WTC11 (cell line): ENCODE data around the gene PFN1. TPM values are rescaled to one million over a fixed set of nuclear protein-coding genes. Genes with fewer than 3 reads are reported as not detected.

Source experiments
- EMX1 ChIP-seq: fragments of 250-450 bp; sonication (Bioruptor Pico); IDR thresholded peaks from 2 replicates; pipeline ENCODE4 v1.8.0; 2021; ENCODE audit warnings: mild to moderate bottlenecking
- FOXJ3 ChIP-seq: sonication (generic); formaldehyde crosslinking; IDR thresholded peaks from 2 replicates; pipeline ENCODE4 v1.9.0; 2021; ENCODE audit warnings: missing genetic modification reagents, mild to moderate bottlenecking, borderline replicate concordance
- FOXK1 ChIP-seq: sonication (generic); formaldehyde crosslinking; IDR thresholded peaks from 2 replicates; pipeline ENCODE4 v1.8.0; 2022; ENCODE audit warnings: mild to moderate bottlenecking, moderate library complexity, missing genetic modification reagents
- GRHL2 ChIP-seq: fragments of 250-450 bp; sonication (Bioruptor Pico); IDR thresholded peaks from 2 replicates; pipeline ENCODE4 v1.8.0; 2022; ENCODE audit warnings: mild to moderate bottlenecking, moderate library complexity; ENCODE audit not compliant: insufficient replicate concordance, severe bottlenecking
- GTF2I ChIP-seq: fragments of 250-450 bp; sonication (Bioruptor Pico); conservative IDR thresholded peaks from 2 replicates; pipeline ENCODE4 v1.4.0; 2021; ENCODE audit warnings: mild to moderate bottlenecking
- NFATC4 ChIP-seq: fragments of 250-450 bp; sonication (Bioruptor Pico); IDR thresholded peaks from 2 replicates; pipeline ENCODE4 v1.9.0; 2021; ENCODE audit warnings: mild to moderate bottlenecking
- NFE2L1 ChIP-seq: sonication (generic); formaldehyde crosslinking; IDR thresholded peaks from 2 replicates; pipeline ENCODE4 v1.8.1; 2023; ENCODE audit warnings: missing genetic modification reagents
- PRRX2 ChIP-seq: fragments of 250-450 bp; sonication (Bioruptor Pico); IDR thresholded peaks from 2 replicates; pipeline ENCODE4 v1.8.0; 2021; ENCODE audit warnings: mild to moderate bottlenecking
- SP1 ChIP-seq: sonication (generic); formaldehyde crosslinking; conservative IDR thresholded peaks from 2 replicates; pipeline ENCODE4 v1.8.1; 2022; ENCODE audit warnings: missing genetic modification reagents
- TP53 ChIP-seq: sonication (generic); formaldehyde crosslinking; IDR thresholded peaks from 2 replicates; pipeline ENCODE4 v1.8.1; 2023; ENCODE audit warnings: mild to moderate bottlenecking, missing genetic modification reagents
- ZNF138 ChIP-seq: sonication (generic); formaldehyde crosslinking; conservative IDR thresholded peaks from 2 replicates; pipeline ENCODE4 v1.8.1; 2022; ENCODE audit warnings: mild to moderate bottlenecking, moderate library complexity, missing genetic modification reagents
- total RNA-seq: library from RNA; stranded (reverse); gene quantifications from 3 replicates; pipeline ENCODE4 v1.2.3, GENCODE V29; 2021
- TF ChIP-seq, protein P1 (sequence below): sonication (generic); formaldehyde crosslinking; IDR thresholded peaks from 2 replicates; pipeline ENCODE4 v1.8.0; 2023; ENCODE audit warnings: missing genetic modification reagents, mild to moderate bottlenecking, borderline replicate concordance
- TF ChIP-seq, protein P2 (sequence below): sonication (generic); formaldehyde crosslinking; IDR thresholded peaks from 2 replicates; pipeline ENCODE4 v1.8.0; 2022; ENCODE audit warnings: mild to moderate bottlenecking, missing genetic modification reagents
- TF ChIP-seq, protein P3 (sequence below): sonication (generic); formaldehyde crosslinking; IDR thresholded peaks from 2 replicates; pipeline ENCODE4 v1.8.1; 2023; ENCODE audit warnings: mild to moderate bottlenecking, missing genetic modification reagents, moderate library complexity
- TF ChIP-seq, protein P4 (sequence below): sonication (generic); formaldehyde crosslinking; IDR thresholded peaks from 2 replicates; pipeline ENCODE4 v1.8.0; 2023; ENCODE audit warnings: missing genetic modification reagents
- TF ChIP-seq, protein P5 (sequence below): sonication (generic); formaldehyde crosslinking; IDR thresholded peaks from 2 replicates; pipeline ENCODE4 v1.8.1; 2022; ENCODE audit warnings: missing genetic modification reagents, borderline replicate concordance
- TF ChIP-seq, protein P6 (sequence below): sonication (generic); formaldehyde crosslinking; IDR thresholded peaks from 2 replicates; pipeline ENCODE4 v1.8.1; 2022; ENCODE audit warnings: mild to moderate bottlenecking, missing genetic modification reagents, moderate library complexity, borderline replicate concordance

The PFN1 gene
- total RNA-seq, 1 experiment from 2014 or later, result 1,289 TPM

DNA sequence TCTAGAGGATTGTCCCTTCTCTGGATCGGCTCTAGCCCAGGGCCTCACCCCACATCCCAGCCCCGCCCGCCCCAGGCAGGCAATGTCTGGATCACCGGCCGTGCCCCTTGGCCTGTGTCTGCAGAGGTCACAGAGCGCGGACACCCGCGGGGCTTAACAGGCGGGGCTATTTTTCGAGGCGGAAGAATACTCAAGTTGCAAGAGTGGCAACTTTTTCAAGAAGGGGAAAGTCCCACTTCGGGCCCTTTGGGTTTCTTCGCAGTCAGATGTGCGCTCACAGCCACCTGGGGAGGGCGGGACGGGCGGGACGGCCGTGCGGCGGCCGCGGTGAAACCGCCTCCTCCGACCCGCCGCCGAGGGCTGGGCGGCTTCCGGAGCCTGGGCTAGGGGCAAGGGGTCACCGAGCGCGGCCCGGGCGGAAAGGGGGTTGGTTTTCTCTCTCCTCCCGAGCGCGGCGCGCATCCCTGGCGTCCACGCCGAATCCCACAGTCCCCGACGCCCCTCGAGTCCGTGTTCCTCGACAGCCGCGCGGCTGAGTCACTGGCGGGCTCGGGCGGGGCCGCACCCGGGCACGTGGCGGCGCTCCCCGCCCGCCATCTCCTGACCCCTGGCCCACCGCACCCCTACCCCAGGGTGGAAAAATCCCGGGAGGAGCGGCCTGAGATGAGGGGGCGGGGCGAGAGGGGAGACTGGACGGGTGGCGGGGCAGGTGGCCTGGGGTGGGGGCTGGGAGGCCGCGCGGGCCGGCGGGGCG lies 1.2 kb upstream of the PFN1 start (continued):
- TF ChIP-seq, protein P1, sequence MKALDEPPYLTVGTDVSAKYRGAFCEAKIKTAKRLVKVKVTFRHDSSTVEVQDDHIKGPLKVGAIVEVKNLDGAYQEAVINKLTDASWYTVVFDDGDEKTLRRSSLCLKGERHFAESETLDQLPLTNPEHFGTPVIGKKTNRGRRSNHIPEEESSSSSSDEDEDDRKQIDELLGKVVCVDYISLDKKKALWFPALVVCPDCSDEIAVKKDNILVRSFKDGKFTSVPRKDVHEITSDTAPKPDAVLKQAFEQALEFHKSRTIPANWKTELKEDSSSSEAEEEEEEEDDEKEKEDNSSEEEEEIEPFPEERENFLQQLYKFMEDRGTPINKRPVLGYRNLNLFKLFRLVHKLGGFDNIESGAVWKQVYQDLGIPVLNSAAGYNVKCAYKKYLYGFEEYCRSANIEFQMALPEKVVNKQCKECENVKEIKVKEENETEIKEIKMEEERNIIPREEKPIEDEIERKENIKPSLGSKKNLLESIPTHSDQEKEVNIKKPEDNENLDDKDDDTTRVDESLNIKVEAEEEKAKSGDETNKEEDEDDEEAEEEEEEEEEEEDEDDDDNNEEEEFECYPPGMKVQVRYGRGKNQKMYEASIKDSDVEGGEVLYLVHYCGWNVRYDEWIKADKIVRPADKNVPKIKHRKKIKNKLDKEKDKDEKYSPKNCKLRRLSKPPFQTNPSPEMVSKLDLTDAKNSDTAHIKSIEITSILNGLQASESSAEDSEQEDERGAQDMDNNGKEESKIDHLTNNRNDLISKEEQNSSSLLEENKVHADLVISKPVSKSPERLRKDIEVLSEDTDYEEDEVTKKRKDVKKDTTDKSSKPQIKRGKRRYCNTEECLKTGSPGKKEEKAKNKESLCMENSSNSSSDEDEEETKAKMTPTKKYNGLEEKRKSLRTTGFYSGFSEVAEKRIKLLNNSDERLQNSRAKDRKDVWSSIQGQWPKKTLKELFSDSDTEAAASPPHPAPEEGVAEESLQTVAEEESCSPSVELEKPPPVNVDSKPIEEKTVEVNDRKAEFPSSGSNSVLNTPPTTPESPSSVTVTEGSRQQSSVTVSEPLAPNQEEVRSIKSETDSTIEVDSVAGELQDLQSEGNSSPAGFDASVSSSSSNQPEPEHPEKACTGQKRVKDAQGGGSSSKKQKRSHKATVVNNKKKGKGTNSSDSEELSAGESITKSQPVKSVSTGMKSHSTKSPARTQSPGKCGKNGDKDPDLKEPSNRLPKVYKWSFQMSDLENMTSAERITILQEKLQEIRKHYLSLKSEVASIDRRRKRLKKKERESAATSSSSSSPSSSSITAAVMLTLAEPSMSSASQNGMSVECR (CRISPR knock-in tag), result peak; percentile 30; the same call in 1 of the 2 replicates
- peak; percentile 27; the same call in 1 of the 2 replicates for TF ChIP-seq TP53
- no peak for TF ChIP-seq ZNF138 (CRISPR knock-in tag)
- TF ChIP-seq, protein P2, sequence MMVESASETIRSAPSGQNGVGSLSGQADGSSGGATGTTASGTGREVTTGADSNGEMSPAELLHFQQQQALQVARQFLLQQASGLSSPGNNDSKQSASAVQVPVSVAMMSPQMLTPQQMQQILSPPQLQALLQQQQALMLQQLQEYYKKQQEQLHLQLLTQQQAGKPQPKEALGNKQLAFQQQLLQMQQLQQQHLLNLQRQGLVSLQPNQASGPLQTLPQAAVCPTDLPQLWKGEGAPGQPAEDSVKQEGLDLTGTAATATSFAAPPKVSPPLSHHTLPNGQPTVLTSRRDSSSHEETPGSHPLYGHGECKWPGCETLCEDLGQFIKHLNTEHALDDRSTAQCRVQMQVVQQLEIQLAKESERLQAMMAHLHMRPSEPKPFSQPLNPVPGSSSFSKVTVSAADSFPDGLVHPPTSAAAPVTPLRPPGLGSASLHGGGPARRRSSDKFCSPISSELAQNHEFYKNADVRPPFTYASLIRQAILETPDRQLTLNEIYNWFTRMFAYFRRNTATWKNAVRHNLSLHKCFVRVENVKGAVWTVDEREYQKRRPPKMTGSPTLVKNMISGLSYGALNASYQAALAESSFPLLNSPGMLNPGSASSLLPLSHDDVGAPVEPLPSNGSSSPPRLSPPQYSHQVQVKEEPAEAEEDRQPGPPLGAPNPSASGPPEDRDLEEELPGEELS (CRISPR knock-in tag), result peak; percentile 49; the same call in 1 of the 2 replicates
- no peak for TF ChIP-seq GRHL2 (CRISPR knock-in tag)
- TF ChIP-seq, protein P3, sequence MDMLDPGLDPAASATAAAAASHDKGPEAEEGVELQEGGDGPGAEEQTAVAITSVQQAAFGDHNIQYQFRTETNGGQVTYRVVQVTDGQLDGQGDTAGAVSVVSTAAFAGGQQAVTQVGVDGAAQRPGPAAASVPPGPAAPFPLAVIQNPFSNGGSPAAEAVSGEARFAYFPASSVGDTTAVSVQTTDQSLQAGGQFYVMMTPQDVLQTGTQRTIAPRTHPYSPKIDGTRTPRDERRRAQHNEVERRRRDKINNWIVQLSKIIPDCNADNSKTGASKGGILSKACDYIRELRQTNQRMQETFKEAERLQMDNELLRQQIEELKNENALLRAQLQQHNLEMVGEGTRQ (CRISPR knock-in tag), result peak; percentile 56; the same call in 1 of the 2 replicates
- TF ChIP-seq FOXK1 (CRISPR knock-in tag), result 0 out of 2 replicates have a peak, but pooled peaks have one; percentile 21
- 0 out of 2 replicates have a peak, but pooled peaks have one; percentile 28 for TF ChIP-seq NFE2L1
- TF ChIP-seq, protein P4, sequence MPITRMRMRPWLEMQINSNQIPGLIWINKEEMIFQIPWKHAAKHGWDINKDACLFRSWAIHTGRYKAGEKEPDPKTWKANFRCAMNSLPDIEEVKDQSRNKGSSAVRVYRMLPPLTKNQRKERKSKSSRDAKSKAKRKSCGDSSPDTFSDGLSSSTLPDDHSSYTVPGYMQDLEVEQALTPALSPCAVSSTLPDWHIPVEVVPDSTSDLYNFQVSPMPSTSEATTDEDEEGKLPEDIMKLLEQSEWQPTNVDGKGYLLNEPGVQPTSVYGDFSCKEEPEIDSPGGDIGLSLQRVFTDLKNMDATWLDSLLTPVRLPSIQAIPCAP (CRISPR knock-in tag), result 0 out of 2 replicates have a peak, but pooled peaks have one; percentile 27
- TF ChIP-seq GTF2I (CRISPR knock-in tag), result no peak
- TF ChIP-seq FOXJ3 (CRISPR knock-in tag), result no peak
- TF ChIP-seq NFATC4 (CRISPR knock-in tag), result no peak
- TF ChIP-seq PRRX2, result no peak
- TF ChIP-seq, protein P5, sequence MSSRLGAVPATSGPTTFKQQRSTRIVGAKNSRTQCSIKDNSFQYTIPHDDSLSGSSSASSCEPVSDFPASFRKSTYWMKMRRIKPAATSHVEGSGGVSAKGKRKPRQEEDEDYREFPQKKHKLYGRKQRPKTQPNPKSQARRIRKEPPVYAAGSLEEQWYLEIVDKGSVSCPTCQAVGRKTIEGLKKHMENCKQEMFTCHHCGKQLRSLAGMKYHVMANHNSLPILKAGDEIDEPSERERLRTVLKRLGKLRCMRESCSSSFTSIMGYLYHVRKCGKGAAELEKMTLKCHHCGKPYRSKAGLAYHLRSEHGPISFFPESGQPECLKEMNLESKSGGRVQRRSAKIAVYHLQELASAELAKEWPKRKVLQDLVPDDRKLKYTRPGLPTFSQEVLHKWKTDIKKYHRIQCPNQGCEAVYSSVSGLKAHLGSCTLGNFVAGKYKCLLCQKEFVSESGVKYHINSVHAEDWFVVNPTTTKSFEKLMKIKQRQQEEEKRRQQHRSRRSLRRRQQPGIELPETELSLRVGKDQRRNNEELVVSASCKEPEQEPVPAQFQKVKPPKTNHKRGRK, result no peak
- peak; percentile 50 for TF ChIP-seq SP1 (CRISPR knock-in tag)
- TF ChIP-seq, protein P6, sequence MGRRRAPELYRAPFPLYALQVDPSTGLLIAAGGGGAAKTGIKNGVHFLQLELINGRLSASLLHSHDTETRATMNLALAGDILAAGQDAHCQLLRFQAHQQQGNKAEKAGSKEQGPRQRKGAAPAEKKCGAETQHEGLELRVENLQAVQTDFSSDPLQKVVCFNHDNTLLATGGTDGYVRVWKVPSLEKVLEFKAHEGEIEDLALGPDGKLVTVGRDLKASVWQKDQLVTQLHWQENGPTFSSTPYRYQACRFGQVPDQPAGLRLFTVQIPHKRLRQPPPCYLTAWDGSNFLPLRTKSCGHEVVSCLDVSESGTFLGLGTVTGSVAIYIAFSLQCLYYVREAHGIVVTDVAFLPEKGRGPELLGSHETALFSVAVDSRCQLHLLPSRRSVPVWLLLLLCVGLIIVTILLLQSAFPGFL, result no peak
- TF ChIP-seq EMX1 (CRISPR knock-in tag), result 0 out of 2 replicates have a peak, but pooled peaks have one; percentile 13
- TF ChIP-seq, all 79 proteins: peak for 15
